GM21423 (cell line): ENCODE measurements around the gene HDAC9.
A peak's percentile ranks its signal among the peaks of the same experiment; 100 is the strongest.

Experiments
- ATAC-seq: cut with Tn5 transposase; IDR thresholded peaks from one replicate; pipeline ENCODE4 v1.9.1; 2021; ENCODE audit warnings: mild to moderate bottlenecking, moderate library complexity; ENCODE audit not compliant: unreplicated experiment

HDAC9 gene

DNA sequence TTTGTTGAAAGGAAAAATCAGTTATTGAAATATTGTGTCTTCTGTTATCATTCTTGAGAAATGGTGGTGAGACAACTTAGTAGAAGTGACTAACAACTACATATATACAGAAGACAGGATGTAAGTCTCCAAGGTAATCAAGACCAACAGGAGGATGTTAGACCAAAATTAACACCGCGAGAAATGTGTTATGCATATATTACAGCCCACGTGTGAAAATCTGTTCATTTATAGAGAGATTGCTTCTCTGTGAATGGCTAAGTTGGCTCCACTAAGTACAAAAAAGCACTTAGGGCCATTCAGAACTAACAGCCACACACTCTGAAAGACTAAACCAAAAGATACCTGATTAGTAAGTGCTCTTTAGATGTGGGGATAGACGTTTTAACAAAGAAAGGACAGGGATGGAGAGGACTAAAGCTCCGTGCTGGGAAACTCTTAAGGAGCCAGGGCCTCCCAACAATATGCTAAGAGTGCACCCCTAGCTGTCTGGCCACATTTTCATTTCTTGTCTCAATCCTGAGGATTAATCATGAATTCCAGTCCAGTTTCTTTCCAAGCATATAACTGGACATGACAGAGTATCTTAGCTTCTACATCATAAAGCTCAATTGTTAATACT lies 26.5 kb downstream of the HDAC9 start:
- peak; percentile 58 for ATAC-seq

GRCh38 chr7:18524248-18524647 lies 28.7 kb downstream of the HDAC9 start:
- ATAC-seq: no peak

- no peak for ATAC-seq
These were observed 30.9 kb downstream of the HDAC9 start for GRCh38 chr7:18526368-18526878.

GRCh38 chr7:18529239-18529638 lies 33.7 kb downstream of the HDAC9 start:
- no peak for ATAC-seq

DNA sequence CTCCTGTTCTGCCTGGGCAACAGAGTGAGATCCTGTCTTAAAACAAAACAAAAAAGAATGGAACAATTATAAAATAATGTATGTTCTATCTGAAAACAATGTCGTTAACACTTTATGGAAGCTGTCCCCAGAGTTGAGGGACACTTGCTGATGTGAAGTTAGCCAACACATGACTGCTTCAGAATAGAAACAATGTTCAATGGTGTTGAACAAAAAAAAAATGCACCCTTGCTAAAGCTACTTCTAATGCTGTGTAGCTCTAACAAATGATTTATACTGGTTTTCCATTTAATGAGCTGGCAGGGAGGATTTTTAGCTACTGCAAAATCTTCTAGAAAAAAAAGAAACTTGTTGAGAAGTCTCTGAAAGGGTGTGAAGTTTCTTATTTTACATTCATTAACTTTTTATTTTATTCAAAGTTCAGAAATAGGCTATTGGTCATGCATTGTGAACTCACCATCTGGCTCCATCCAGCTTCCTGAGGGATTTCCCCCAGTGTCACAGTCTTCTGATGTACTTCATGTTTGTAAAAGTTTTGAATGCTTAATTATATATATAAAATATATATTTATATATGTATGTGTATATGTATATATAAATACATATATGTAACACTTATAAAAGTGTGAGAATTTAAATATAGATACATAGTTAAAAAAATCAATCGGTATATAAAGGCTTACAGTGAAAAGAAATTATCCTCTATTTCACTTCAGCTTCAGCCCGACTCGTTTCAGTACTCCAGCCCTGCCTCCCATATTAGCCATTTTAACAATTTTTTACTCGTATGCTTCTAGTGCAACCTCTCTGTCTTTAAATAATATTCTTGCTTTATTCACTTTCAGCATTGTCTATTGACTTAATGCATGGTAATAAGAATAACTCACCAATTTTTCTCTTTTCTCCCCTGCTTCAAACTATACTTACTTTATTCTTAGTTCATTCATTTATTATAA lies 35.0 kb downstream of the HDAC9 start:
- peak; percentile 82 for ATAC-seq

DNA sequence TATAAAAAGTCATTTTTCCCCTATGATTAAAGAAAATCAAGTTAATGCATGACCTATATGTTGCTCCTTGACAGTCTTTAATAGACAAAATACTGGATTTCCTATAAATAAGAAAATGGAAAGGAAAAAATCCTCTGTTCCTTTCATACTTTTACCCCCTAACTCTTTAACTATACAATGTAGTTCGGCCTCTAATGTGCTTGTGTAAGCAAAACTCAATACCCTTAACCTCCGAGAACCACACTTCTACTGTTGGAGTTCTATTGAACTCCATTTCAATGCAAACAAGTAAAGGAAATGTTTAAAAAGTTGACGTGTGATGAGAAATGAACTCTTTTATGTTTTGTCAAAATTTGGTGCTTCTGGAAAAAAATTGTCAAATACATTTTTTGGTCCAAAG lies 36.0 kb downstream of the HDAC9 start:
- ATAC-seq: no peak

GRCh38 chr7:18532813-18533212 lies 37.3 kb downstream of the HDAC9 start:
- no peak for ATAC-seq

DNA sequence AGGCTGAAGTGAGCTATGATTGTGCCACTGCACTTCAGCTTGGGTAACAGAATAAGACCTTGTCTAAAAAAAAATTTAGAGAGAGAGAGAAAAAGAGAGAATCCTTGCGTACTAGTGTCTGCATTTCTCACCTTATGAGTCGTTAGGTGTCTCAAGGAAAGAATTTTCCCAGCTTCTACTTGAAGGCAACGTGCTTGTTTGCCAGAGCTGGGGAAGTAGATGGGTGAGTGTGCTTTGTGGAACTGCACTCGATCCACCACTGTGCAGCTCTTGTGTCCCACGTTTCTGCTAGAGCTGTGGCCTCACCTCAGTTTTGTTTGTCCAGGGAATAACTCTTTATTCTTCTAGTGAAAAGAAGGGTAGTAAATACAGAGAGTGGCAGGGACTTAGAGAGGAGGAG lies 38.9 kb downstream of the HDAC9 start:
- no peak for ATAC-seq

- ATAC-seq: no peak
These were observed 40.4 kb downstream of the HDAC9 start for GRCh38 chr7:18535810-18536415.

GRCh38 chr7:18536486-18536885 lies 40.9 kb downstream of the HDAC9 start:
- no peak for ATAC-seq

GRCh38 chr7:18538554-18539250 lies 43.2 kb downstream of the HDAC9 start:
- ATAC-seq: peak; percentile 71

- ATAC-seq: no peak
These were observed 44.8 kb downstream of the HDAC9 start for GRCh38 chr7:18540396-18540795.

DNA sequence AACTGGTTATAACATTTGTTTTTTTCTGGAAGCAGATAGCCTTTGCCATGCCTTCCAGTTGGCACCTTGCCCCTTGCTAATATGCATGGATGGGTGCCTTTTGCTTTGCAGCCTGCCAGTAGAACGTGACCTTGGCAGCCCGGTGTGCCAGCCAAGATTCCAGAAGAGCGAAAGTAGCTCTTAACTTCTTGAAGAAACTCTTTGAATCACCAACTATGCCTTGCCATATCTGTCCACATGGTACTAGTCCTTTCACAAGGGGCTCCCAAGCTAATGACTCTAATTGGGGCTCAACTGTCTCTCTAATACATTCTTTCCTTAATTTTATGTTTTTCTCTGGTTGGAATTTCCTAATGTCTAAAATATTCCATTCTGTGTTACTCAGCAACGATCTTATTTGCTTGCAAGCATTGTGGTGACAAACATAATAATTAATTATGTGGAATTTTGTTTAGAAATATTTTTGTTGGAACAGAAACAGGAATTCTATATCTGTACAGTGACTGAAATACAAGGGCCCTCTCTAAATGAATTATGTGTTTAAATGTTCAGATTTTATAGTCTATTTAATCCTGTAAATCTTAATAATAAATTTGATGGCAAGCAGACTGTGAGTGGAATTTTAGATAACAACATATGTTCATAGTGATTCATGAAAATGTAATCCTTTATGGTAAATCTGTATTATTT lies 45.8 kb downstream of the HDAC9 start:
- no peak for ATAC-seq

GRCh38 chr7:18541871-18542212 lies 46.3 kb downstream of the HDAC9 start:
- ATAC-seq: no peak

- no peak for ATAC-seq
These were observed 51.0 kb downstream of the HDAC9 start for GRCh38 chr7:18546576-18546975.

- ATAC-seq: peak; percentile 80
These were observed 52.1 kb downstream of the HDAC9 start for GRCh38 chr7:18547509-18548187.

DNA sequence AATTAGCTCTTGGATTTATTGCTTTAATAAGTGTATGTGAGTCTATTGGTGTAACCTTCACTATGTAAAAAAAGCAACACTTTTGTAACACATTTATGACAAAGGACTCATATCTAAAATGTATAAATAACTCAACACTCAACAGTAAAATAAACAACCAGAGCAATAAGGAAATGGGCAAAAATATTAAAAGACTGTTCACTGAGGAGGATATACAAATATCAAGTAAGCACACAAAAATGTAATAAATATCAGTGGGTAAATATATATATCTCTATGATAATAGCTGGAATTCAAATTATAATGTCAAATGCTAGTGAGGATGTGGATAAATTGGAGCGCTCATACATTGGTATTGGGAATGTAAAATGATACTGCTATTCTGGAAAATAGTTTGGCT lies 53.0 kb downstream of the HDAC9 start:
- no peak for ATAC-seq

DNA sequence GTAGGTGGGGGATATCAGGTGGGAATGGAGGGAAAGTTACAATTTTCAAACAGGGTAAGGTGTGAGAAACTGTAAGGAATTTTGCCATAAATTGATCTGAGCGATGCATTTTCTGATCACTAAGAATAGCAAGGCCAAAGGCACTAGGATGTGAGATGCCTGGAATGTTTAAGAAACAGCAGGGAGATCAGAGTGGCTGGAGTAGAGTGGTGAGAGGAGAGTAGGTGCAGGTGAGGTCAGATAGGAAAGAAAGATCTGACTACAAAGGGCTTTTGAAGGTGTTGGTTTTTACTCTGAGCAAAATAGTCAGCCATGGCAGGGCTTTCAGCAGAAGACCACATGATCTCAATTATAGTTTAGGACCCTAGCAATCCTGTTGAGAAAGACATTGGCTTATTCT lies 55.0 kb downstream of the HDAC9 start:
- no peak for ATAC-seq

DNA sequence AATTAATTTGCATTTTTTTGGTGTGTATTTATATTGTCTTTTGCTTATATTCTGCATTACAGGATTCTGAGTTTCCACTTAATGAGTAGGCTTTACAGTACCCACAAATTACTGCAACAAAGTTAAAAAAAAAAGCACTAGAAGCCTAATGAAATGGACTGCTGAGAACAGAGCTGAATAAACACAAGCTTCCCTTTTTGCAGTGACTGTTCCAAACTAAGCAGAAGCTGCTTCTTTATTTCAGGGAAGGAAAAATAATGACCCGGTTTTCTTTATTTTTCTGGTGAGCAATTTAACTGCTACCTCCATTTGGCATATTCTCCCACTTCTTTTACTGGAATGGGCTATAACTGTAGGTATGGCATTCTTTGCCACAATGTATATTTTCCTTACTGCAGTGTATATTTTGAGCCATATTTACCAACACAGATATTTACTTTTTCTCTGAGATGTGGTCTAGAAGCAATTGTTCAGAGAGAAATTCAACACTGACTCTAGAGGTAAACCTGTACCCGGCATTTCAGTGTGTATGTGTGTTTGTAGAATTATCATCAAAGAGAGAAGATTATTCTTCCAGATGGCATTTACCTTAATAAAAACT lies 56.9 kb downstream of the HDAC9 start:
- no peak for ATAC-seq
